Esophagus muscularis mucosa (tissue), 4 donors: ENCODE data around the gene SLC9A5. TPM values are rescaled to one million over a fixed set of nuclear protein-coding genes. Genes with fewer than 3 reads are reported as not detected.

ENCODE experiments used
- DNase-seq: peaks from one replicate; pipeline ENCODE4 v3.0.0-alpha.2; 2017; ENCODE audit errors: extremely low spot score
- H3K27ac ChIP-seq, 4 donors: fragments of 200-600 bp; sonication (generic); replicated peaks in 1 of 4; 1 replicate in 3 of 4; 2 replicates in 1 of 4; pipeline ENCODE4 v1.5.1; 2016 to 2019; ENCODE audit warnings: mild to moderate bottlenecking in 1 of 4
- H3K27me3 ChIP-seq, 4 donors: fragments of 200-600 bp; sonication (generic); one replicate each; pipeline versions ENCODE4 v1.5.1 to v1.6.0; 2016 to 2019
- H3K36me3 ChIP-seq, 4 donors: fragments of 200-600 bp; sonication (generic); one replicate each; pipeline ENCODE4 v1.5.1; 2016 to 2019
- H3K4me1 ChIP-seq, 4 donors: fragments of 200-600 bp; sonication (generic); one replicate each; pipeline ENCODE4 v1.5.1; 2016 to 2019
- H3K4me3 ChIP-seq, 4 donors: fragments of 200-600 bp; sonication (generic); 1 replicate in 2 of 4; 2 replicates in 2 of 4; pipeline ENCODE4 v1.5.1; 2016 to 2019; ENCODE audit warnings: mild to moderate bottlenecking in 4 of 4, moderate library complexity in 1 of 4
- H3K9me3 ChIP-seq, 4 donors: fragments of 200-600 bp; sonication (generic); 1 replicate in 3 of 4; 2 replicates in 1 of 4; pipeline ENCODE4 v1.5.1; 2016 to 2019
- CTCF ChIP-seq, 3 experiments: fragments of 200-600 bp in 2 of 3; fragments of 450-650 bp in 1 of 3; sonication (generic) in 2 of 3; IDR thresholded peaks; one replicate each; pipeline ENCODE4 v1.5.1; 2017 to 2019; ENCODE audit warnings: antibody characterized with exemption in 3 of 3, mild to moderate bottlenecking in 2 of 3, moderate library complexity in 1 of 3
- EP300 ChIP-seq: sonication (generic); formaldehyde crosslinking; IDR thresholded peaks from one replicate; pipeline ENCODE4 v1.6.1; 2017; ENCODE audit warnings: antibody characterized with exemption
- POLR2A ChIP-seq: fragments of 450-650 bp; IDR thresholded peaks from one replicate; pipeline ENCODE4 v1.6.1; 2017; ENCODE audit warnings: antibody characterized with exemption, moderate library complexity, mild to moderate bottlenecking, low read depth
- POLR2AphosphoS5 ChIP-seq, 2 donors: sonication (generic); formaldehyde crosslinking; IDR thresholded peaks; one replicate each; pipeline ENCODE4 v1.6.1; 2017; ENCODE audit warnings: antibody characterized with exemption in 2 of 2
- WGBS: methylation state at CpG from one replicate; pipeline ENCODE4 v1.1.5; 2018; 5-methylcytosine and 5-hydroxymethylcytosine counted together
- intact Hi-C: fragments of 100-400 bp; cut with DNase I; formaldehyde crosslinking; loops from one replicate; pipeline ENCODE4 v1.15.1; 2023
- total RNA-seq, 4 donors: library from RNA; depleted of rRNA; stranded (reverse); fragments of >200 nt; gene quantifications; one replicate each; pipeline versions ENCODE4 v1.1.0 to v1.2.1, GENCODE V29; 2016

Gene SLC9A5
- total RNA-seq, 4 donors from 2014 or later, result 0.13 to 0.69 (median 0.37) TPM

GRCh38 chr16:67226295-67226803 lies 22.4 kb upstream of the SLC9A5 start:
- peaks cover 26 to 42% (median 33%) of the 10 kb centered on the region in 4 donors for H3K36me3 ChIP-seq
- H3K4me3 ChIP-seq, result peak overlapping the region; percentile 72 to 98 (median 90)
- TF ChIP-seq CTCF (IDR thresholded peaks at IDR 0.05) (no peak), POLR2A (no peak), POLR2AphosphoS5 (IDR thresholded peaks at IDR 0.05) (no peak), EP300 (no peak)
- WGBS, result 10% methylated on average over 12 of the region's 12 CpGs
- no peak for DNase-seq
- no peaks in the 10 kb centered on the region for H3K27me3 ChIP-seq
- H3K9me3 ChIP-seq, result no peaks in the 10 kb centered on the region
- H3K27ac ChIP-seq, result peak overlapping the region; percentile 77 to 90 (median 82)
- H3K4me1 ChIP-seq, result peaks cover 20 to 34% (median 25%) of the 10 kb centered on the region in 4 donors
- intact Hi-C loops, result no loop called here

- H3K4me1 ChIP-seq, result peaks cover 20 to 34% (median 25%) of the 10 kb centered on the region in 4 donors
- intact Hi-C loops, result no loop called here
- peak; percentile 99 for DNase-seq
- TF ChIP-seq POLR2AphosphoS5 (IDR thresholded peaks at IDR 0.05), result peak; percentile 97 to 100
- TF ChIP-seq CTCF (IDR thresholded peaks at IDR 0.05), result peak in 1 of 3 experiments; percentile 45
- TF ChIP-seq POLR2A, result peak; percentile 63
- no peak for TF ChIP-seq EP300
- H3K36me3 ChIP-seq, result peaks cover 31 to 48% (median 40%) of the 10 kb centered on the region in 4 donors
- no peaks in the 10 kb centered on the region for H3K27me3 ChIP-seq
- peak within 1 kb of the TSS; percentile 72 to 98 (median 90) for H3K4me3 ChIP-seq
- WGBS, result under 1% methylated on average over 40 of the region's 46 CpGs
- H3K27ac ChIP-seq, result peak within 1 kb of the TSS; percentile 77 to 90 (median 82)
- no peaks in the 10 kb centered on the region for H3K9me3 ChIP-seq
Observed at GRCh38 chr16:67226804-67227566, 21.8 kb upstream of the SLC9A5 start, which contains the start of gene TMEM208. Gene TMEM208 (plus strand): TSS chr16:67227130. CDS start chr16:67227219, 89 bp downstream.

GRCh38 chr16:67227567-67227921 lies 21.2 kb upstream of the SLC9A5 start:
- Histone ChIP-seq H3K9me3 (no peaks in the 10 kb centered on the region), H3K4me3 (peak overlapping the region; percentile 72 to 98 (median 90)), H3K27me3 (no peaks in the 10 kb centered on the region), H3K4me1 (peaks cover 20 to 34% (median 25%) of the 10 kb centered on the region in 4 donors), H3K36me3 (peaks cover 31 to 53% (median 42%) of the 10 kb centered on the region in 4 donors), H3K27ac (peak overlapping the region; percentile 77 to 90 (median 82))
- intact Hi-C loops, result no loop called here
- no peak for DNase-seq
- WGBS, result 23% methylated on average over 11 of the region's 12 CpGs
- TF ChIP-seq POLR2AphosphoS5 (IDR thresholded peaks at IDR 0.05) (no peak), EP300 (no peak), POLR2A (no peak), CTCF (IDR thresholded peaks at IDR 0.05) (no peak)

GRCh38 chr16:67228034-67228785 lies 20.6 kb upstream of the SLC9A5 start:
- intact Hi-C loops, result no loop called here
- Histone ChIP-seq H3K36me3 (peaks cover 31 to 54% (median 48%) of the 10 kb centered on the region in 4 donors), H3K27ac (no peak overlapping the region), H3K4me3 (peak overlapping the region; percentile 72 to 98 (median 90)), H3K4me1 (peaks cover 20 to 34% (median 25%) of the 10 kb centered on the region in 4 donors), H3K27me3 (no peaks in the 10 kb centered on the region), H3K9me3 (no peaks in the 10 kb centered on the region)
- TF ChIP-seq POLR2A, result no peak
- no peak for TF ChIP-seq CTCF (IDR thresholded peaks at IDR 0.05)
- TF ChIP-seq POLR2AphosphoS5 (IDR thresholded peaks at IDR 0.05), result no peak
- no peak for TF ChIP-seq EP300
- 87% methylated on average over 6 of the region's 9 CpGs for WGBS
- DNase-seq, result no peak
